ENCODE data around the gene MLPH.

GRCh38 chr2:237566401-237567235 lies 79.6 kb downstream of the MLPH start, which contains the start of gene PRLH:
- TF ChIP-seq POLR2A (IDR thresholded peaks at IDR 0.05; ENCODE audit: extremely low read depth, insufficient read length): no peak
- TF ChIP-seq CTCF (IDR thresholded peaks at IDR 0.05; ENCODE audit: low read depth, low read length): no peak
- TF ChIP-seq MAX (IDR thresholded peaks at IDR 0.05; ENCODE audit: low read depth, low read length): no peak

Measured in NB4 (cell line).